A172 (cell line): ENCODE measurements around the gene UTP20. TPM values are rescaled to one million over a fixed set of nuclear protein-coding genes. Genes with fewer than 3 reads are reported as not detected.

Experiments
- DNase-seq: peaks from one replicate; pipeline ENCODE4 v3.0.0-alpha.2; 2015; ENCODE audit warnings: low spot score
- total RNA-seq: library from RNA; depleted of rRNA; stranded (reverse); fragments of >200 nt; shearing (Covaris generic); gene quantifications from 2 replicates; pipeline ENCODE4 v1.2.3, GENCODE V29; 2014; rRNA removed

UTP20 gene
- total RNA-seq, 1 experiment from 2014 or later, result 23.2 TPM

DNA sequence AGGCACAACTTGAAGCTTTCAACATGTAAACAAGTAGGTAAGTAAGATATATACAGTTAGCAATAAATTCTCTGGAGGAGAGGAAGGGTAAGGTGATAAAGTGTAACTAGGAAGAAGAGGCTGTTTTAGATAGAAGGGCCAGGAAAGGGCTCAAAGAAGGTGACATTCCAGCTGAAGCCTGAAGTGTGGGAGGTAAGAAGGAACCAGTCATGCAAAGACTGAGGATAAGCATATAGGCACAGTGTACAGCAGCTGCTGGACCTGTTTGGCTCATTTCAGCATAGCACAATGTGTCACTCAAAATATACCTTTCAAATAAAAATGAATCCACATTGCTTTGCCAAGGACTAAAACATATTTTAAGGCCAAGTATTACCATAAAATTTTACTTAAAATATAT lies 156.2 kb downstream of the UTP20 start:
- no peak for DNase-seq

Other genes with a start within 250 kb of the UTP20 start
- gene SLC5A8, start 69.9 kb upstream of the UTP20 start, total RNA-seq, result not detected in 2 replicates
- gene ARL1, start 127.7 kb downstream of the UTP20 start, total RNA-seq, result 76.1 and 81.4 TPM in 2 replicates
- not detected in 2 replicates for gene SPIC, start 195.2 kb downstream of the UTP20 start, total RNA-seq